OCI-LY1 (cell line): ENCODE measurements around the gene CDHR1.

Experiments used
- CTCF ChIP-seq: fragments of 200-600 bp; sonication (generic), shearing (Covaris generic); IDR thresholded peaks from 2 replicates; pipeline ENCODE4 v1.5.1; 2017; ENCODE audit warnings: mild to moderate bottlenecking, antibody characterized with exemption, low read length, moderate library complexity, mixed read lengths
- EZH2 ChIP-seq: fragments of 200-600 bp; sonication (generic), shearing (Covaris generic); IDR thresholded peaks from 2 replicates; pipeline ENCODE4 v1.8.0; 2017; ENCODE audit warnings: borderline replicate concordance, mixed run types, mild to moderate bottlenecking, antibody characterized with exemption, low read length, moderate library complexity, mixed read lengths

GRCh38 chr10:84194424-84195043 is at the start of gene CDHR1:
- TF ChIP-seq CTCF: no peak
- TF ChIP-seq EZH2: no peak
